RWPE2 (cell line): ENCODE data around the gene XK.

Source experiments
- ATAC-seq: fragments of 200-7000 bp; cut with Tn5 transposase; 3 replicates; pipeline ENCODE4 v1.9.1; 2021; ENCODE audit warnings: low read depth
- DNase-seq: peaks from one replicate; pipeline ENCODE4 v3.0.0-alpha.2; 2020; ENCODE audit warnings: low spot score
- H3K27ac ChIP-seq: fragments of 450-650 bp; 2 replicates; pipeline ENCODE4 v1.5.1; 2017; ENCODE audit warnings: mild to moderate bottlenecking; ENCODE audit not compliant: poor library complexity, severe bottlenecking
- H3K27me3 ChIP-seq: fragments of 250-450 bp; sonication (Bioruptor Pico); 2 replicates; pipeline ENCODE4 v1.5.1; 2021; ENCODE audit warnings: mild to moderate bottlenecking, moderate library complexity; ENCODE audit not compliant: insufficient read depth, poor library complexity, severe bottlenecking
- H3K36me3 ChIP-seq: fragments of 250-450 bp; sonication (Bioruptor Pico); 2 replicates; pipeline ENCODE4 v1.5.1; 2020; ENCODE audit warnings: low read depth, mild to moderate bottlenecking, moderate library complexity
- H3K4me1 ChIP-seq: fragments of 250-450 bp; sonication (Bioruptor Pico); 2 replicates; pipeline ENCODE4 v1.5.1; 2021; ENCODE audit warnings: mild to moderate bottlenecking, moderate library complexity; ENCODE audit not compliant: insufficient read depth, poor library complexity, severe bottlenecking
- H3K4me3 ChIP-seq: fragments of 250-450 bp; sonication (Bioruptor Pico); 2 replicates; pipeline ENCODE4 v1.5.1; 2021; ENCODE audit warnings: mild to moderate bottlenecking, moderate library complexity; ENCODE audit not compliant: severe bottlenecking
- H3K9me3 ChIP-seq: fragments of 250-450 bp; sonication (Bioruptor Pico); 2 replicates; pipeline ENCODE4 v1.5.1; 2021; ENCODE audit warnings: mild to moderate bottlenecking, moderate library complexity; ENCODE audit not compliant: severe bottlenecking
- CTCF ChIP-seq: fragments of 450-650 bp; IDR thresholded peaks from one replicate; pipeline ENCODE4 v1.5.1; 2017; ENCODE audit warnings: mild to moderate bottlenecking, moderate library complexity; ENCODE audit not compliant: poor library complexity, severe bottlenecking

The XK gene

GRCh38 chrX:37717708-37718107 is 32.1 kb downstream of the XK start:
- no peak overlapping the region for H3K27ac ChIP-seq
- H3K4me3 ChIP-seq: no peak overlapping the region
- no peaks in the 10 kb centered on the region for H3K36me3 ChIP-seq
- TF ChIP-seq CTCF: no peak
- H3K4me1 ChIP-seq: no peaks in the 10 kb centered on the region
- H3K27me3 ChIP-seq: no peaks in the 10 kb centered on the region
- no peak for DNase-seq
- ATAC-seq: no peak
- H3K9me3 ChIP-seq: no peaks in the 10 kb centered on the region

GRCh38 chrX:37722595-37722994 is 37.0 kb downstream of the XK start:
- H3K9me3 ChIP-seq: no peaks in the 10 kb centered on the region
- no peak for ATAC-seq
- no peak overlapping the region for H3K27ac ChIP-seq
- no peak for DNase-seq
- no peaks in the 10 kb centered on the region for H3K4me1 ChIP-seq
- TF ChIP-seq CTCF: no peak
- no peak overlapping the region for H3K4me3 ChIP-seq
- no peaks in the 10 kb centered on the region for H3K36me3 ChIP-seq
- H3K27me3 ChIP-seq: no peaks in the 10 kb centered on the region

- ATAC-seq (no peak), DNase-seq (no peak)
- Histone ChIP-seq H3K27me3 (no peaks in the 10 kb centered on the region), H3K4me1 (no peaks in the 10 kb centered on the region), H3K4me3 (no peak overlapping the region), H3K36me3 (no peaks in the 10 kb centered on the region), H3K9me3 (no peaks in the 10 kb centered on the region), H3K27ac (no peak overlapping the region)
- TF ChIP-seq CTCF: no peak
These were observed 40.8 kb downstream of the XK start for GRCh38 chrX:37726346-37726745.

GRCh38 chrX:37745354-37745753 is 59.8 kb downstream of the XK start:
- H3K4me1 ChIP-seq: no peaks in the 10 kb centered on the region
- H3K27me3 ChIP-seq: no peaks in the 10 kb centered on the region
- no peaks in the 10 kb centered on the region for H3K9me3 ChIP-seq
- H3K36me3 ChIP-seq: no peaks in the 10 kb centered on the region
- ATAC-seq (peak; percentile 64; the same call in 2 of the 3 replicates), DNase-seq (no peak)
- no peak overlapping the region for H3K4me3 ChIP-seq
- peak; percentile 63 for TF ChIP-seq CTCF
- H3K27ac ChIP-seq: no peak overlapping the region

- no peaks in the 10 kb centered on the region for H3K4me1 ChIP-seq
These were observed 60.2 kb downstream of the XK start for GRCh38 chrX:37745835-37746217.

More at GRCh38 chrX:37745835-37746217, 60.2 kb downstream of the XK start:
- Histone ChIP-seq H3K36me3 (no peaks in the 10 kb centered on the region), H3K9me3 (no peaks in the 10 kb centered on the region), H3K27ac (no peak overlapping the region), H3K4me3 (no peak overlapping the region), H3K27me3 (no peaks in the 10 kb centered on the region)
- ATAC-seq (no peak), DNase-seq (no peak)
- no peak for TF ChIP-seq CTCF
